Bronchial epithelial cell (primary cell): ENCODE measurements around the gene SCGB1D1. TPM values are rescaled to one million over a fixed set of nuclear protein-coding genes. Genes with fewer than 3 reads are reported as not detected.

Source experiments
- DNase-seq: peaks from one replicate; pipeline ENCODE4 v3.0.0-alpha.2; 2010; ENCODE audit warnings: low read depth
- FAIRE-seq: peaks from 2 replicates; lab custom pipeline; 2011; peaks lifted over from hg19 to GRCh38; lab: Jason Lieb, UNC
- H3K27me3 ChIP-seq: 2 replicates; pipeline ENCODE4 v1.5.1; 2011; ENCODE audit warnings: low read length; ENCODE audit not compliant: control insufficient read depth, insufficient read depth
- H3K36me3 ChIP-seq: 2 replicates; pipeline ENCODE4 v1.5.1; 2011; ENCODE audit warnings: low read length; ENCODE audit not compliant: control insufficient read depth, insufficient read depth
- H3K4me3 ChIP-seq: 2 replicates; pipeline ENCODE4 v1.5.1; 2011; ENCODE audit warnings: mild to moderate bottlenecking, low read depth, low read length, control low read depth
- CTCF ChIP-seq: IDR thresholded peaks from 2 replicates; pipeline ENCODE4 v1.5.1; 2011; ENCODE audit warnings: mild to moderate bottlenecking, moderate library complexity, low read length, control low read depth, inconsistent platforms; ENCODE audit not compliant: insufficient read depth, severe bottlenecking
- total RNA-seq: library from RNA; depleted of rRNA; stranded (reverse); fragments of >200 nt; gene quantifications from 2 replicates; pipeline ENCODE4 v1.2.1, GENCODE V29; 2014

SCGB1D1 gene
- total RNA-seq, 1 donor from 2014 or later = not detected

GRCh38 chr11:62152245-62153086 lies 37.5 kb upstream of the SCGB1D1 start:
- no peak for TF ChIP-seq CTCF
- peaks cover 16% of the 10 kb centered on the region for H3K36me3 ChIP-seq
- no peak for DNase-seq

GRCh38 chr11:62153087-62153395 lies 37.0 kb upstream of the SCGB1D1 start:
- no peak for FAIRE-seq
- H3K36me3 ChIP-seq = peaks cover 16% of the 10 kb centered on the region
- H3K4me3 ChIP-seq = no peak overlapping the region
- no peak for DNase-seq
- H3K27me3 ChIP-seq = no peaks in the 10 kb centered on the region
- no peak for TF ChIP-seq CTCF

More at GRCh38 chr11:62152245-62153086, 37.5 kb upstream of the SCGB1D1 start:
- peak; percentile 52 for FAIRE-seq
- H3K27me3 ChIP-seq = no peaks in the 10 kb centered on the region
- no peak overlapping the region for H3K4me3 ChIP-seq

GRCh38 chr11:62153617-62154016 lies 36.4 kb upstream of the SCGB1D1 start:
- Histone ChIP-seq H3K27me3 (no peaks in the 10 kb centered on the region), H3K36me3 (peaks cover 14% of the 10 kb centered on the region), H3K4me3 (no peak overlapping the region)
- DNase-seq = no peak
- TF ChIP-seq CTCF = no peak
- FAIRE-seq = no peak

- Histone ChIP-seq H3K36me3 (no peaks in the 10 kb centered on the region), H3K4me3 (no peak overlapping the region), H3K27me3 (no peaks in the 10 kb centered on the region)
- DNase-seq (no peak), FAIRE-seq (no peak)
- no peak for TF ChIP-seq CTCF
Measured at GRCh38 chr11:62157603-62158002, 32.4 kb upstream of the SCGB1D1 start.

GRCh38 chr11:62166371-62166770 lies 23.6 kb upstream of the SCGB1D1 start:
- peaks cover 1% of the 10 kb centered on the region for H3K27me3 ChIP-seq
- TF ChIP-seq CTCF = no peak
- H3K36me3 ChIP-seq = no peaks in the 10 kb centered on the region
- DNase-seq (no peak), FAIRE-seq (no peak)
- no peak overlapping the region for H3K4me3 ChIP-seq
